OCI-LY7 (cell line): ENCODE results near the gene PLA2G3.

Source experiments
- EZH2phosphoT487 ChIP-seq: fragments of 200-600 bp; sonication (generic); IDR thresholded peaks from 2 replicates; pipeline ENCODE4 v1.6.1; 2018; ENCODE audit warnings: low read depth, borderline replicate concordance, mild to moderate bottlenecking, mixed run types, antibody characterized with exemption, low read length, moderate library complexity, mixed read lengths
- TF ChIP-seq, protein P1 (sequence below): fragments of 200-600 bp; sonication (generic); conservative IDR thresholded peaks from 2 replicates; pipeline ENCODE4 v1.5.1; 2014; ENCODE audit warnings: mild to moderate bottlenecking, antibody characterized with exemption, low read length, moderate library complexity, mixed read lengths

DNA sequence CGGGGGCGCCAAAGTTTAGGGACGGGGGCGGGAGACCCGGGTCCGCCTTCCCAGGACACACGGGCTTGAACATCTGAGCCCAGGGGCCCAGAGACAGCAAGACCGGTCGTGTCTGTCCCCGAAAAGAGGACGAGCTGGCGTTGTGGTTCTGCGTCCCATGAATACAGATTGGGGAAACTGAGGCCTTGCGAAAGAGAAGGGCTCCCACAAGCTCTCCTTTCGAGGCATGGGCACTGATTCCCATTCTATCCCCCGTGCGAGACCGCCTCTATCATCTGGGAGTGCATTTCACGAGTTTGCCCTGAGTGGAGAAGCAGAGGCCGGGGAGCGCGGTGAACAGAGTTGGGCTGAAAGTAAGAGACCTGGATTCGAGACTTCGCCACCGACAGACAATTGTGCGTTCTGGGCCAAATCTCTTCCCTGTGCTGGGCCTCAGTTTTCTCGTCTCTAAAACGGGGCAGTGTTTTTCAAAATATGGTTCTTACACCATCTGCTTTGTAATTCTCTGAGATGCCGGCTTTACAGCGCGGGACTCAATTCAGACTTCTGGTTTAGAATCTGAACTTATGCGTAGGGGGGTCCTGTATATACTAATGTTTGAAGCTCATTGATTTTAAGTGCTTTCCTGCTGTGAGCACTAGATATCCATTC, 20.1 kb upstream of the PLA2G3 start:
- TF ChIP-seq, protein P1, sequence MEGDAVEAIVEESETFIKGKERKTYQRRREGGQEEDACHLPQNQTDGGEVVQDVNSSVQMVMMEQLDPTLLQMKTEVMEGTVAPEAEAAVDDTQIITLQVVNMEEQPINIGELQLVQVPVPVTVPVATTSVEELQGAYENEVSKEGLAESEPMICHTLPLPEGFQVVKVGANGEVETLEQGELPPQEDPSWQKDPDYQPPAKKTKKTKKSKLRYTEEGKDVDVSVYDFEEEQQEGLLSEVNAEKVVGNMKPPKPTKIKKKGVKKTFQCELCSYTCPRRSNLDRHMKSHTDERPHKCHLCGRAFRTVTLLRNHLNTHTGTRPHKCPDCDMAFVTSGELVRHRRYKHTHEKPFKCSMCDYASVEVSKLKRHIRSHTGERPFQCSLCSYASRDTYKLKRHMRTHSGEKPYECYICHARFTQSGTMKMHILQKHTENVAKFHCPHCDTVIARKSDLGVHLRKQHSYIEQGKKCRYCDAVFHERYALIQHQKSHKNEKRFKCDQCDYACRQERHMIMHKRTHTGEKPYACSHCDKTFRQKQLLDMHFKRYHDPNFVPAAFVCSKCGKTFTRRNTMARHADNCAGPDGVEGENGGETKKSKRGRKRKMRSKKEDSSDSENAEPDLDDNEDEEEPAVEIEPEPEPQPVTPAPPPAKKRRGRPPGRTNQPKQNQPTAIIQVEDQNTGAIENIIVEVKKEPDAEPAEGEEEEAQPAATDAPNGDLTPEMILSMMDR = no peak
- TF ChIP-seq EZH2phosphoT487 = no peak
